ENCODE data around the gene GPR179.

GPR179 gene

DNA sequence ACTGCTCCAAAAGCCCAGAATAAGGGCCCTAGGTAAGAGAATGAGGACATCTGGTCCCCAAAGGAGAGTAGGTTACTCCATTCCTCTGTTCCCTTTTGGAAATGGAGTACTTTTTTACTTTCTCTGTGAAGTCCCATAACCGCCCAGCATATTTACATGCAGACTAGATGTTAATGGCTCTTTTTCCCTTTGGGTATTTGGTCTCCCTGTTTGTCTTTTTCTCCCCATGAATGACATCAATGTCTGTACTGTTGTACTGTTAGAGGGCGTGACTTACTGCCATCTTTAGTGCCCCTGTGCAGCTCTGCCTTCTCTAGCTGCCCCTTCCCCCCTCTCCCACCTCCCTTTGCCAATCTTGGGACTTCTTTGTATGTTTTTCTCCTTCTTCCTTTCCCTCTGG lies 19.0 kb downstream of the GPR179 start:
- H3K4me3 ChIP-seq (ENCODE audit: low read depth, low read length) = no peak overlapping the region
- in situ Hi-C loops (cut with HindIII; ENCODE audit: low pct_ligation_motif_present, low sequenced_read_pairs) = no loop called here

DNA sequence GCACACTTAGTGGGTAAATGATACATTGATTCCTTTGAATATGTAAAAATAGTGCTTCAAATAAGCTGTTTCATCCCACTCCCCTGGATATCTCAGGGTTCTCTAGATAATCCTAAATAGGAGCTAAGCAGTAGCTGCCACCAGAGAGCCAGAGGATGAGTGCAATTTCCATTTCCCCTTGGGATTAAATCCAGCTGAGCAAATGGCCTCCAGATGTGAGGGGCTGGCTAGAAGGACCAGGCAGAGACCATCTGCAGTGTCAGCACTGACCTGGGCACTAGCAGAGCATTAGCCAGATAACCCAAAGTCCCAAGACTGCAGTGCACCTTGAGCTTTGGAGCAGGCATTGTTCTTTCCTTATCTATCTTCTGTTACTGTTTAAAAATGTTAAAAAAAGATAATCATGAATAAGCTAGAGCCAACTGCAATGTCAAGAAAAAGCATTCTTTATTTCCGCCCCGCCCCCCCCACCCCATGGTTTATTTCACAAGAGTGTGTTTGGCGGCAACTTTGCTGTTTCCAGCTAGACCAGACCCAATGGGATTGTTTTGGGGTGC lies 19.5 kb downstream of the GPR179 start:
- TF ChIP-seq CTCF (IDR thresholded peaks at IDR 0.05; ENCODE audit: low read depth, low read length, missing control alignments) = no peak
- in situ Hi-C loops (cut with HindIII; ENCODE audit: low pct_ligation_motif_present, low sequenced_read_pairs) = no loop called here

More for the DNA sequence above, 19.0 kb downstream of the GPR179 start:
- Histone ChIP-seq H3K27ac (no peak overlapping the region), H3K27me3 (replicated peaks) (no peaks in the 10 kb centered on the region), H3K36me3 (replicated peaks) (peaks cover 10% of the 10 kb centered on the region)
- no peak for DNase-seq
- TF ChIP-seq CTCF (IDR thresholded peaks at IDR 0.05; ENCODE audit: low read depth, low read length, missing control alignments) = no peak

GRCh38 chr17:38322897-38323296 lies 20.9 kb downstream of the GPR179 start:
- Histone ChIP-seq H3K36me3 (replicated peaks) (peaks cover 14% of the 10 kb centered on the region), H3K27ac (no peak overlapping the region), H3K27me3 (replicated peaks) (no peaks in the 10 kb centered on the region), H3K4me3 (ENCODE audit: low read depth, low read length) (no peak overlapping the region)
- TF ChIP-seq CTCF (IDR thresholded peaks at IDR 0.05; ENCODE audit: low read depth, low read length, missing control alignments) = no peak
- no peak for DNase-seq
- in situ Hi-C loops (cut with HindIII; ENCODE audit: low pct_ligation_motif_present, low sequenced_read_pairs) = no loop called here

More for the DNA sequence above, 19.5 kb downstream of the GPR179 start:
- H3K27ac ChIP-seq = no peak overlapping the region
- no peaks in the 10 kb centered on the region for H3K27me3 ChIP-seq (replicated peaks)
- no peak overlapping the region for H3K4me3 ChIP-seq (ENCODE audit: low read depth, low read length)
- H3K36me3 ChIP-seq (replicated peaks) = peaks cover 14% of the 10 kb centered on the region
- DNase-seq = no peak

- in situ Hi-C loops (cut with HindIII; ENCODE audit: low pct_ligation_motif_present, low sequenced_read_pairs) = no loop called here
- peak; percentile 33 for DNase-seq
- Histone ChIP-seq H3K36me3 (replicated peaks) (peaks cover 14% of the 10 kb centered on the region), H3K4me3 (ENCODE audit: low read depth, low read length) (no peak overlapping the region), H3K27ac (no peak overlapping the region), H3K27me3 (replicated peaks) (no peaks in the 10 kb centered on the region)
- TF ChIP-seq CTCF (IDR thresholded peaks at IDR 0.05; ENCODE audit: low read depth, low read length, missing control alignments) = peak; percentile 74
Observed at GRCh38 chr17:38322156-38322779, 21.5 kb downstream of the GPR179 start.

- Histone ChIP-seq H3K4me3 (ENCODE audit: low read depth, low read length) (no peak overlapping the region), H3K27ac (no peak overlapping the region), H3K27me3 (replicated peaks) (no peaks in the 10 kb centered on the region), H3K36me3 (replicated peaks) (peaks cover 14% of the 10 kb centered on the region)
- DNase-seq = no peak
- TF ChIP-seq CTCF (IDR thresholded peaks at IDR 0.05; ENCODE audit: low read depth, low read length, missing control alignments) = no peak
- in situ Hi-C loops (cut with HindIII; ENCODE audit: low pct_ligation_motif_present, low sequenced_read_pairs) = no loop called here
Observed at GRCh38 chr17:38320482-38320881, 23.3 kb downstream of the GPR179 start.

GRCh38 chr17:38317081-38317480 lies 26.7 kb downstream of the GPR179 start:
- no peak for TF ChIP-seq CTCF (IDR thresholded peaks at IDR 0.05; ENCODE audit: low read depth, low read length, missing control alignments)
- Histone ChIP-seq H3K4me3 (ENCODE audit: low read depth, low read length) (no peak overlapping the region), H3K36me3 (replicated peaks) (peaks cover 7% of the 10 kb centered on the region), H3K27ac (no peak overlapping the region), H3K27me3 (replicated peaks) (no peaks in the 10 kb centered on the region)
- in situ Hi-C loops (cut with HindIII; ENCODE audit: low pct_ligation_motif_present, low sequenced_read_pairs) = no loop called here
- DNase-seq = no peak
